Ascending aorta (tissue), 2 donors: ENCODE results near the gene B3GALNT1. TPM values are rescaled to one million over a fixed set of nuclear protein-coding genes. Genes with fewer than 3 reads are reported as not detected.

Experiments
- DNase-seq, 2 donors: peaks; one replicate each; pipeline ENCODE4 v3.0.0-alpha.2; 2019; ENCODE audit warnings: low spot score in 2 of 2
- H3K27ac ChIP-seq, 2 donors: fragments of 200-600 bp; sonication (generic); one replicate each; pipeline ENCODE4 v1.5.1; 2016 to 2017; ENCODE audit warnings: mild to moderate bottlenecking in 1 of 2
- H3K27me3 ChIP-seq: fragments of 200-600 bp; sonication (generic); one replicate; pipeline ENCODE4 v1.5.1; 2017
- H3K36me3 ChIP-seq, 2 donors: fragments of 200-600 bp; sonication (generic); one replicate each; pipeline ENCODE4 v1.5.1; 2016
- H3K4me1 ChIP-seq, 2 donors: fragments of 200-600 bp; sonication (generic); one replicate each; pipeline ENCODE4 v1.5.1; 2016 to 2017; ENCODE audit warnings: mild to moderate bottlenecking in 1 of 2
- H3K4me3 ChIP-seq, 2 donors: fragments of 200-600 bp; sonication (generic); one replicate each; pipeline ENCODE4 v1.5.1; 2016 to 2017; ENCODE audit warnings: mild to moderate bottlenecking in 1 of 2
- H3K9me3 ChIP-seq, 2 donors: fragments of 200-600 bp; sonication (generic); one replicate each; pipeline ENCODE4 v1.5.1; 2016
- intact Hi-C: fragments of 100-400 bp; cut with DNase I; formaldehyde crosslinking; loops from one replicate; pipeline ENCODE4 v1.15.1; 2023
- total RNA-seq: library from RNA; depleted of rRNA; stranded (reverse); fragments of >200 nt; gene quantifications from one replicate; pipeline ENCODE4 v1.1.0, GENCODE V29; 2016
- TF ChIP-seq, protein P1 (sequence below), 3 experiments: fragments of 200-600 bp in 2 of 3; fragments of 450-650 bp in 1 of 3; sonication (generic) in 2 of 3; IDR thresholded peaks; one replicate each; pipeline ENCODE4 v1.5.1; 2016 to 2019; ENCODE audit warnings: antibody characterized with exemption in 3 of 3, mild to moderate bottlenecking in 1 of 3, moderate library complexity in 1 of 3

B3GALNT1 gene
- total RNA-seq, 1 donor from 2014 or later = 55.6 TPM

GRCh38 chr3:161081633-161082032 lies 23.5 kb downstream of the B3GALNT1 start:
- Histone ChIP-seq H3K4me1 (no peaks in the 10 kb centered on the region), H3K27ac (no peak overlapping the region), H3K9me3 (no peaks in the 10 kb centered on the region), H3K36me3 (peaks cover 8 to 15% of the 10 kb centered on the region in 2 donors), H3K27me3 (no peaks in the 10 kb centered on the region), H3K4me3 (peak overlapping the region in 1 of 2 donors; percentile 27)
- TF ChIP-seq, protein P1, sequence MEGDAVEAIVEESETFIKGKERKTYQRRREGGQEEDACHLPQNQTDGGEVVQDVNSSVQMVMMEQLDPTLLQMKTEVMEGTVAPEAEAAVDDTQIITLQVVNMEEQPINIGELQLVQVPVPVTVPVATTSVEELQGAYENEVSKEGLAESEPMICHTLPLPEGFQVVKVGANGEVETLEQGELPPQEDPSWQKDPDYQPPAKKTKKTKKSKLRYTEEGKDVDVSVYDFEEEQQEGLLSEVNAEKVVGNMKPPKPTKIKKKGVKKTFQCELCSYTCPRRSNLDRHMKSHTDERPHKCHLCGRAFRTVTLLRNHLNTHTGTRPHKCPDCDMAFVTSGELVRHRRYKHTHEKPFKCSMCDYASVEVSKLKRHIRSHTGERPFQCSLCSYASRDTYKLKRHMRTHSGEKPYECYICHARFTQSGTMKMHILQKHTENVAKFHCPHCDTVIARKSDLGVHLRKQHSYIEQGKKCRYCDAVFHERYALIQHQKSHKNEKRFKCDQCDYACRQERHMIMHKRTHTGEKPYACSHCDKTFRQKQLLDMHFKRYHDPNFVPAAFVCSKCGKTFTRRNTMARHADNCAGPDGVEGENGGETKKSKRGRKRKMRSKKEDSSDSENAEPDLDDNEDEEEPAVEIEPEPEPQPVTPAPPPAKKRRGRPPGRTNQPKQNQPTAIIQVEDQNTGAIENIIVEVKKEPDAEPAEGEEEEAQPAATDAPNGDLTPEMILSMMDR (IDR thresholded peaks at IDR 0.05) = no peak
- intact Hi-C loops = no loop called here
- no peak for DNase-seq

DNA sequence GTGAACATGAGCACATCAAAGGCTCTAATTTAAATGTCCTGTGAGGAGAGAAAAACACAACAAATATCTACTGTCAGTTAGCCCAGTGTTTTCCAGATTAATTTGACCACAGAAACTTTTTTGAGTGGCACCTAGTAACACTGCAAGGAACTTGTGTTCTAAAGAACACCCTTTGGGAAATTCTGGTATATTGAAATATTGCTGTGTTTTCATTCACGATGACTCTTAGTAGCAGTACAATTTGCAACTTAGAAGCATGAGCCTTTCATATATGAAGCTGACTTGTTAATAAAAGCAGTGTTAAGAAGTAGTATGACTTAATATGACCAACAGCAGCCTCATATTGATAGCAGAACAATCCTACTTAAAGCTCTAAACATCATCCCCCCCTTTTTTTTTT lies 32.0 kb downstream of the B3GALNT1 start:
- Histone ChIP-seq H3K27me3 (no peaks in the 10 kb centered on the region), H3K36me3 (no peaks in the 10 kb centered on the region), H3K4me1 (peaks cover 6 to 16% of the 10 kb centered on the region in 2 donors), H3K27ac (no peak overlapping the region), H3K4me3 (no peak overlapping the region), H3K9me3 (no peaks in the 10 kb centered on the region)
- TF ChIP-seq, protein P1 (IDR thresholded peaks at IDR 0.05) = no peak
- no peak for DNase-seq
- intact Hi-C loops = no loop called here

- no peak overlapping the region for H3K27ac ChIP-seq
- H3K36me3 ChIP-seq = no peaks in the 10 kb centered on the region
- intact Hi-C loops = no loop called here
- TF ChIP-seq, protein P1 (IDR thresholded peaks at IDR 0.05) = no peak
- DNase-seq = no peak
- H3K4me3 ChIP-seq = no peak overlapping the region
- no peaks in the 10 kb centered on the region for H3K9me3 ChIP-seq
- no peaks in the 10 kb centered on the region for H3K27me3 ChIP-seq
- H3K4me1 ChIP-seq = peaks cover 6 to 16% of the 10 kb centered on the region in 2 donors
Measured at GRCh38 chr3:161072751-161073150, 32.4 kb downstream of the B3GALNT1 start.

GRCh38 chr3:161072211-161072621 lies 32.9 kb downstream of the B3GALNT1 start:
- Histone ChIP-seq H3K4me3 (no peak overlapping the region), H3K27ac (no peak overlapping the region), H3K4me1 (peaks cover 6 to 16% of the 10 kb centered on the region in 2 donors), H3K27me3 (no peaks in the 10 kb centered on the region), H3K36me3 (no peaks in the 10 kb centered on the region), H3K9me3 (no peaks in the 10 kb centered on the region)
- intact Hi-C loops = no loop called here
- TF ChIP-seq, protein P1 (IDR thresholded peaks at IDR 0.05) = no peak
- no peak for DNase-seq

DNA sequence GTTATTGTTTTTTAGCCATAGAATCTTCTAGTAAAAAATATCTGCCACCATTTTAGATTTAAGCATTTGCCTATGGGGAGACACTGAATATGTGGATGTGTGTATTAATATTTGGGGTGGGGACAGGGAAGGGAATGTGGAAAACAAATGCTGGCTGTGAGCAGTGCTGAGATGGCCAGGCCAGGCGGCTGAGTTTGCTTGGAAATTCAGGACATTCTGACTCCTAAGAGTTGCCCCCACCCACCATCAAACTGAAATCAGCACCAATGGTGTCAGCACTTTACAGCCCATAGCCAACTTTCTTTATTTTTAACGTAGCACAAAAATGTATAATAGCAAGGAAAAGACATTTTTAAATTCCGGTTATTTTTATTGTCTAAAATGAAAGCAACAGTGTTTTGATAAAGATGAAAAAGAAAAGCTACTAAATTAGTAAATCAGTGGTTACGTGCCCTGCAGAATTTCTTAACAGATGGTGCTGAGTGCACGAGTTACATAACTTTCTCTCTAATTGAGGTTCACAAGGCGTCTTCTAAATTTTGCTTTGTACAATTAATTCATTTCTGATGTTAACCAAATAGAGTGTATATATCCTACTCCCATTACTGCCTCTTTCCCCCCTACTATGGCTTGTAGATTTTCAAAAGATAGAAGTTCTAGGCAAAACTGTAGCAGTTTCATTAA lies 34.0 kb downstream of the B3GALNT1 start:
- intact Hi-C loops = loop anchor here (2.0 kb wide), 1 partner anchor 34 kb away; the partner anchor contains the start of gene B3GALNT1
- TF ChIP-seq, protein P1 (IDR thresholded peaks at IDR 0.05) = no peak
- H3K27me3 ChIP-seq = no peaks in the 10 kb centered on the region
- peak overlapping the region; percentile 36 to 61 for H3K27ac ChIP-seq
- H3K36me3 ChIP-seq = no peaks in the 10 kb centered on the region
- peaks cover 6 to 16% of the 10 kb centered on the region in 2 donors for H3K4me1 ChIP-seq
- H3K4me3 ChIP-seq = no peak overlapping the region
- no peaks in the 10 kb centered on the region for H3K9me3 ChIP-seq
- DNase-seq = no peak
